Heart left ventricle (tissue), 16 donors: ENCODE measurements around the gene KLRD1. TPM values are rescaled to one million over a fixed set of nuclear protein-coding genes. Genes with fewer than 3 reads are reported as not detected.

Source experiments
- ATAC-seq, 4 donors: fragments of 200-7000 bp; cut with Tn5 transposase; one replicate each; pipeline ENCODE4 v1.9.1; 2020 to 2022; ENCODE audit warnings: moderate library complexity in 4 of 4, mild to moderate bottlenecking in 3 of 4, moderate number of reproducible peaks in 1 of 4
- DNase-seq, 5 donors: peaks; one replicate each; pipeline ENCODE4 v3.0.0-alpha.2; 2020
- H3K27ac ChIP-seq, 12 donors: fragments of 200-600 bp; sonication (generic) in 4 of 12; one replicate each; pipeline versions ENCODE4 v1.5.0 to v1.8.0; 2016 to 2022; ENCODE audit warnings: mild to moderate bottlenecking in 2 of 12
- H3K27me3 ChIP-seq, 9 donors: fragments of 200-600 bp; sonication (generic) in 2 of 9; one replicate each; pipeline versions ENCODE4 v1.5.1 to v1.8.0; 2016 to 2022; ENCODE audit warnings: mild to moderate bottlenecking in 3 of 9
- H3K36me3 ChIP-seq, 9 donors: fragments of 200-600 bp; sonication (generic) in 2 of 9; one replicate each; pipeline versions ENCODE4 v1.5.0 to v1.8.0; 2018 to 2022; ENCODE audit warnings: mild to moderate bottlenecking in 2 of 9
- H3K4me1 ChIP-seq, 12 donors: fragments of 200-600 bp; sonication (generic) in 4 of 12; one replicate each; pipeline versions ENCODE4 v1.5.0 to v1.8.0; 2016 to 2022; ENCODE audit warnings: mild to moderate bottlenecking in 3 of 12
- H3K4me3 ChIP-seq, 12 donors: fragments of 200-600 bp; sonication (generic) in 4 of 12; one replicate each; pipeline versions ENCODE4 v1.5.0 to v1.8.0; 2017 to 2022; ENCODE audit warnings: mild to moderate bottlenecking in 9 of 12, moderate library complexity in 4 of 12
- H3K9me3 ChIP-seq, 12 donors: fragments of 200-600 bp; sonication (generic) in 4 of 12; one replicate each; pipeline versions ENCODE4 v1.5.0 to v1.8.0; 2016 to 2022; ENCODE audit warnings: mild to moderate bottlenecking in 1 of 12
- CTCF ChIP-seq, 12 donors: fragments of 200-600 bp; sonication (generic) in 4 of 12; IDR thresholded peaks; one replicate each; pipeline versions ENCODE4 v1.5.0 to v1.8.0; 2018 to 2022; ENCODE audit warnings: antibody characterized with exemption in 12 of 12, mild to moderate bottlenecking in 5 of 12
- POLR2A ChIP-seq, 2 donors: fragments of 450-650 bp; IDR thresholded peaks; one replicate each; pipeline ENCODE4 v1.6.1; 2017; ENCODE audit warnings: antibody characterized with exemption in 2 of 2, mild to moderate bottlenecking in 2 of 2, moderate library complexity in 2 of 2
- WGBS, 4 donors: extraction: QIAGEN DNeasy Blood & Tissue Kit in 2 of 4; methylation state at CpG; one replicate each; pipeline versions ENCODE4 v1.1.5 to v1.1.7; 2013 to 2018; 5-methylcytosine and 5-hydroxymethylcytosine counted together
- intact Hi-C, 10 donors: fragments of 100-400 bp; cut with DNase I; formaldehyde crosslinking; loops; one replicate each; pipeline versions ENCODE4 v1.11.1 to v1.14.2; 2022
- polyA plus RNA-seq, 2 donors: library from polyadenylated mRNA; stranded (reverse); fragments of 200-250 nt; gene quantifications; one replicate each; pipeline ENCODE4 v1.2.3, GENCODE V29; 2013
- total RNA-seq, 9 donors: library from RNA; depleted of rRNA in 2 of 9; stranded (reverse); fragments of >200 nt in 2 of 9; fragmentation: NEBNext Ultra II Directional in 3 of 9; extraction: Animal tissue kit (Norgen Biotek cat#: 25700) in 3 of 9; gene quantifications; one replicate each; pipeline versions ENCODE4 v1.1.0 to v1.2.4, GENCODE V29; 2016 to 2023
- donor health status: ischemic (EF 13 %, LVEDD 7.1; RV severe dilation, severe dysfunction).
- donor health status: healthy with polysubstance abuse.
- donor health status: DM: no; HTN: yes; CAD: no.
- donor health status: DM: no; HTN: no; CAD: no.
- donor health status: ischemic (EF 25% LVEDD 6.9; RV normal size, moderate dysfunction).
- donor health status: ischemic (EF 25% LVEDD 5.7; RV mildly dilated, moderate dysfunction).
- donor health status: healthy.
- donor health status: DM: yes; HTN: yes; CAD: no.
- donor health status: ischemic (EF 35%, LVEDD 5.7; RV mildly dilated, moderate dysfunction).
- donor health status: nonischemic (EF 11% LVEDD 7.7; RV severe dilation, severe dysfunction).
- donor health status: DM: yes; HTN: yes; CAD: no.
- donor health status: PGD.
- donor health status: ischemic (EF 29% LVEDD 5.4; RV normal size, mild dysfunction).
- donor health status: nonischemic (EF 23%, LVEDD 6.1; RV moderate dilation, normal function).

Gene KLRD1
- total and polyA plus RNA-seq, 11 donors = 0.25 to 7.4 (median 0.93) TPM

- peaks cover 0 to 5% (median 0%) of the 10 kb centered on the region in 12 donors for H3K4me1 ChIP-seq
- intact Hi-C loops = no loop called here
- no peaks in the 10 kb centered on the region for H3K9me3 ChIP-seq
- H3K4me3 ChIP-seq = no peak overlapping the region
- no peak for TF ChIP-seq POLR2A (IDR thresholded peaks at IDR 0.05)
- no peak for TF ChIP-seq CTCF (IDR thresholded peaks at IDR 0.05)
- H3K27ac ChIP-seq = no peak overlapping the region
- H3K27me3 ChIP-seq = no peaks in the 10 kb centered on the region
- ATAC-seq (no peak), DNase-seq (no peak)
- no peaks in the 10 kb centered on the region for H3K36me3 ChIP-seq
- 69 to 76% (median 74%) methylated on average over 6 of the region's 6 CpGs for WGBS, 4 donors
Measured at GRCh38 chr12:10285919-10286318, 21.8 kb upstream of the KLRD1 start.

DNA sequence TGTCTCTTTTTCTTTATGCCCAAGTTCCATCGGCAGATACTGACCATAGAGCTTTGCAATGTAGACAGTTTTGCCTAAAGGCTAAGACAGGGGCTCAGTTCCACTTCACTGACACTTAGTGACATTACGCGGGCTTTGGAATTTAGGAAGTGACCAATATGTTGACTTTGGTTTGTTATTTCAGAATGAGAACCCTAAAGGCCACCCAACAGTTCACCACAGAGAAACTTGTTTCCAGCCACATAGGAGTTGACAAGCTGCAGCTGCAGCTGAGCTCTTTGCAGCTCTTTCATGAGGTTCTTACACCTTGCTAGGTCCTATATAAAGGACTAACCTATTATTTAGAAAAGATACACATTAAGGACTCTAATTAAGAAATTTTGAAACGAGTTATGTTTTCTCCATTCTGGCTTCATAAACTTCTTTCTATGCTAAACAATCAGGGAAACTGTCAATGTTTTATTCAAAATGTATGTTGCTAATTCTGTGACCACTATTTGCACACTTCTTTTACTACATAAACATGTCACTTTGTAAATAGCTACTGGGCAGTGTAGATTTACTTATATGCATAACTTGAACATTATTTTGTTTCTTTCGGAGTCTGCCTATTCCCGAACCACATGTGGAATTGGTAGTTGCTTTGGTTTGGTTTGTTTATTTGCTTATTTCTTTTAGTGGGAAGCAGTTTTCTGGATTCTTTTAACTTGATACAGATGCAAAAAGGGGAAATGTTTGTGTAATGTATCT lies 18.5 kb upstream of the KLRD1 start:
- no peak for ATAC-seq
- intact Hi-C loops = no loop called here
- Histone ChIP-seq H3K27ac (no peak overlapping the region), H3K36me3 (no peaks in the 10 kb centered on the region), H3K4me1 (peaks cover 0 to 3% (median 0%) of the 10 kb centered on the region in 12 donors), H3K9me3 (no peaks in the 10 kb centered on the region), H3K27me3 (no peaks in the 10 kb centered on the region), H3K4me3 (no peak overlapping the region)
- TF ChIP-seq CTCF (IDR thresholded peaks at IDR 0.05) (no peak), POLR2A (IDR thresholded peaks at IDR 0.05) (no peak)
- 85 to 90% (median 86%) methylated on average over 6 of the region's 6 CpGs for WGBS, 4 donors
- DNase-seq = no peak

GRCh38 chr12:10291030-10291429 lies 16.6 kb upstream of the KLRD1 start:
- ATAC-seq = no peak
- H3K36me3 ChIP-seq = no peaks in the 10 kb centered on the region

DNA sequence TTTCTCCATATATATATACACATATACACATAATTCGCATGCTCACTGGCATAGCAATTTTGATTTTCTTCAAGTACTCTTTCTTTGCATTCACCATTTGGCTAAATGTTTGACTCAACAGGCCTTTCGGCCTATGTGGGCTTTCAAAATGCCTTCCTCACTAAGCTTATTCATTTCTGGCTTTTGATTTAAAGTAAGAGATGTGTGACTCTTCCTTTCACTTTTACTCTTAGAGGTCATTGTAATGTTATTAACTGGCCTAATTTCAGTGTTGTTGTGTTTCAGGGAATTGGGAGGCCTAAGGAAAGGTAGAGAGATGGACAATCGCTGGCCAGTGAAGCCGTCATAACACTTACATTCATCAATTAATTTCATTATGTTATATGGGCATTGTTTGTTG lies 14.5 kb upstream of the KLRD1 start:
- Histone ChIP-seq H3K27ac (no peak overlapping the region), H3K9me3 (no peaks in the 10 kb centered on the region), H3K36me3 (no peaks in the 10 kb centered on the region), H3K27me3 (no peaks in the 10 kb centered on the region), H3K4me1 (peaks cover 0 to 3% (median 0%) of the 10 kb centered on the region in 12 donors), H3K4me3 (no peak overlapping the region)
- TF ChIP-seq POLR2A (IDR thresholded peaks at IDR 0.05) (no peak), CTCF (IDR thresholded peaks at IDR 0.05) (no peak)
- ATAC-seq = no peak
- DNase-seq = no peak
- intact Hi-C loops = no loop called here
- WGBS, 4 donors = 82 to 96% (median 91%) methylated on average over 4 of the region's 4 CpGs

More at GRCh38 chr12:10291030-10291429, 16.6 kb upstream of the KLRD1 start:
- Histone ChIP-seq H3K27me3 (no peaks in the 10 kb centered on the region), H3K4me1 (peaks cover 0 to 3% (median 0%) of the 10 kb centered on the region in 12 donors), H3K27ac (no peak overlapping the region), H3K9me3 (no peaks in the 10 kb centered on the region), H3K4me3 (no peak overlapping the region)
- no peak for DNase-seq
- TF ChIP-seq POLR2A (IDR thresholded peaks at IDR 0.05) (no peak), CTCF (IDR thresholded peaks at IDR 0.05) (no peak)
- intact Hi-C loops = no loop called here
